HepG2 (cell line): ENCODE data around the gene CREM. TPM values are rescaled to one million over a fixed set of nuclear protein-coding genes. Genes with fewer than 3 reads are reported as not detected.

Experiments
- DDIT3 ChIP-seq: sonication (generic); formaldehyde crosslinking; IDR thresholded peaks from 2 replicates; pipeline ENCODE4 v1.4.0; 2020; ENCODE audit warnings: mild to moderate bottlenecking, missing genetic modification reagents
- HCFC1 ChIP-seq: fragments of 150-350 bp; IDR thresholded peaks from 2 replicates; pipeline ENCODE4 v1.6.1; 2014; ENCODE audit warnings: low read depth, low read length
- JARID2 ChIP-seq: sonication (generic); formaldehyde crosslinking; IDR thresholded peaks from 2 replicates; pipeline ENCODE4 v1.8.1; 2023; ENCODE audit warnings: missing genetic modification reagents, inconsistent platforms; ENCODE audit not compliant: insufficient replicate concordance
- POLR2AphosphoS5 ChIP-seq: IDR thresholded peaks from 2 replicates; pipeline ENCODE4 v1.6.1; 2012; ENCODE audit warnings: low read depth, low read length
- SNRNP70 ChIP-seq: fragments of 200-400 bp; formaldehyde crosslinking; IDR thresholded peaks from 2 replicates; pipeline ENCODE4 v1.6.1; 2017; ENCODE audit warnings: mild to moderate bottlenecking, low read depth, low read length, moderate library complexity
- TFDP2 ChIP-seq: sonication (generic); formaldehyde crosslinking; IDR thresholded peaks from 2 replicates; pipeline ENCODE4 v1.4.0; 2020; ENCODE audit warnings: missing genetic modification reagents
- TFE3 ChIP-seq: IDR thresholded peaks from 2 replicates; pipeline ENCODE4 v1.6.1; 2016
- TP53 ChIP-seq: sonication (generic); formaldehyde crosslinking; conservative IDR thresholded peaks from 2 replicates; pipeline ENCODE4 v1.4.0; 2020; ENCODE audit warnings: missing genetic modification reagents
- TSC22D2 ChIP-seq: sonication (generic); formaldehyde crosslinking; IDR thresholded peaks from 2 replicates; pipeline ENCODE4 v1.5.1; 2020; ENCODE audit warnings: missing genetic modification reagents, mild to moderate bottlenecking, borderline replicate concordance
- ZBTB7B ChIP-seq: sonication (generic); formaldehyde crosslinking; IDR thresholded peaks from 2 replicates; pipeline ENCODE4 v1.4.0; 2020; ENCODE audit warnings: missing genetic modification reagents
- ZC3H13 ChIP-seq: sonication (generic); formaldehyde crosslinking; IDR thresholded peaks from 2 replicates; pipeline ENCODE4 v1.8.1; 2023; ENCODE audit warnings: mild to moderate bottlenecking, missing genetic modification reagents, moderate library complexity
- ZMYM3 ChIP-seq: sonication (generic); formaldehyde crosslinking; IDR thresholded peaks from 2 replicates; pipeline ENCODE4 v1.5.1; 2020; ENCODE audit warnings: mild to moderate bottlenecking, missing genetic modification reagents
- ZNF10 ChIP-seq: sonication (generic); formaldehyde crosslinking; IDR thresholded peaks from 2 replicates; pipeline ENCODE4 v1.4.0; 2020; ENCODE audit warnings: mild to moderate bottlenecking, low read depth, missing genetic modification reagents, borderline replicate concordance
- ZNF136 ChIP-seq: sonication (generic); formaldehyde crosslinking; IDR thresholded peaks from 2 replicates; pipeline ENCODE4 v1.8.1; 2022; ENCODE audit warnings: low read depth, mild to moderate bottlenecking, moderate library complexity, missing genetic modification reagents
- ZNF574 ChIP-seq: sonication (generic); formaldehyde crosslinking; IDR thresholded peaks from 2 replicates; pipeline ENCODE4 v1.4.0; 2020; ENCODE audit warnings: missing genetic modification reagents
- ZNF615 ChIP-seq: sonication (generic); formaldehyde crosslinking; IDR thresholded peaks from 2 replicates; pipeline ENCODE4 v1.5.0; 2020; ENCODE audit warnings: mild to moderate bottlenecking, missing genetic modification reagents, borderline replicate concordance
- ZNF724P ChIP-seq: sonication (generic); formaldehyde crosslinking; IDR thresholded peaks from 2 replicates; pipeline ENCODE4 v1.8.0; 2022; ENCODE audit warnings: missing genetic modification reagents, borderline replicate concordance
- ZNF768 ChIP-seq: sonication (generic); formaldehyde crosslinking; IDR thresholded peaks from 2 replicates; pipeline ENCODE4 v1.4.0; 2020; ENCODE audit warnings: missing genetic modification reagents
- polyA plus RNA-seq, 8 experiments: library from polyadenylated mRNA; depleted of rRNA in 3 of 8; stranded (reverse) in 7 of 8; unstranded in 1 of 8; fragments of >200 nt; fragmentation: Illumina TruSeq in 4 of 8; extraction: Trizol in 4 of 8; gene quantifications; 2 replicates each; pipeline versions ENCODE4 v1.2.1 to v1.2.3, GENCODE V29; 2011 to 2016; ENCODE audit warnings: low read depth in 4 of 8, missing spikeins in 1 of 8, mixed read lengths in 1 of 8; ENCODE audit not compliant: insufficient read depth in 1 of 8
- total RNA-seq, 5 experiments: library from RNA; depleted of rRNA; stranded (reverse); fragments of >200 nt; fragmentation: Illumina TruSeq; extraction: Trizol; gene quantifications; 2 replicates each; pipeline ENCODE4 v1.2.3, GENCODE V29; 2016; ENCODE audit warnings: low read depth in 1 of 5
- TF ChIP-seq, protein P1 (sequence below): sonication (generic); formaldehyde crosslinking; IDR thresholded peaks from 2 replicates; pipeline ENCODE4 v1.5.0; 2020; ENCODE audit warnings: mild to moderate bottlenecking, missing genetic modification reagents, moderate library complexity
- TF ChIP-seq, protein P2 (sequence below): sonication (generic); formaldehyde crosslinking; IDR thresholded peaks from 2 replicates; pipeline ENCODE4 v1.8.0; 2023; ENCODE audit warnings: mild to moderate bottlenecking, missing genetic modification reagents

The CREM gene
- total and polyA plus RNA-seq, 2 of the 13 experiments (the other 11 are each of a cell fraction or from before 2014, with no cell fraction given), result 21.3 to 25.4 TPM

DNA sequence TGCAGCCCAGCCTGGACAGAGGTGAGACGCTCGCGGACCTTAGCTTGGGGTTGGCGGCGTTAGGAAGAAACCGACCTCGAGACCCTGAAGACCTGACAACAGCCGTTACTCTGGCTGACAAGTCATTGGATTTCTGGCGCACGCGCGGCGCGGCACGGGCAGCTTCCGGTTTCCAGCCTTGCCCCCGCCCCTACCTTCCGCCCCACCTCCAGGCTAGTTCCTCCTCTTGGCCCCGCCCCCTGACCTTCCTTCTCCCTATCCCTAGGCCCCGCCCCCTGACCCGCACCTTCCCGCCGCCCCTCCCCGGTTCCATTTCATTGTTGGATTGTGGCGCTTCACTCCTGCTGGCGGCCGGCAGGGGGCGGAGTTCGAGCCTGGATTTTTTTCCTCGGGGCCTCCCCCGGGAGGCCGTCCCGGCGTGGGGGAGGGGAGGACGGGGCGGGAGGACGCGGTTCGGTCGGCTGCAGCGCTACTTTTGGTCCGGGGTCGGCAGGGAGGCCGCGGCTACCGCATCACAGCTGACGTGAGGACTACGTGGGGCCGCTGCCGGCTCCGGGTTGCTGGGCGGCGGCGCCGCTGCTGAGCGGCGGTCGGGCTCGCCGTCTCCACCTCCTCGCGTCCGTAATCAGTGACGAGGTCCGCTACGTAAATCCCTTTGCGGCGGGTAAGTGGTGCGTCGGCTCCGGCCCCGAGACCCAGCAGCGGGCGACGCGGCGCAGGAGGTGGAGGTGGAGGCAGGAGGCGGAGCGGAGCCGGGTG is at the start of gene CREM (continued):
- no peak; the same call in 1 of the 2 replicates for TF ChIP-seq ZNF136 (CRISPR knock-in tag)
- TF ChIP-seq ZBTB7B, result peak; percentile 64; the same call in 1 of the 2 replicates
- peak; percentile 44; the same call in 1 of the 2 replicates for TF ChIP-seq HCFC1
- TF ChIP-seq ZC3H13 (CRISPR knock-in tag), result peak; percentile 58; the same call in 1 of the 2 replicates
- TF ChIP-seq ZMYM3 (CRISPR knock-in tag), result peak; percentile 68; the same call in 1 of the 2 replicates
- TF ChIP-seq, protein P1, sequence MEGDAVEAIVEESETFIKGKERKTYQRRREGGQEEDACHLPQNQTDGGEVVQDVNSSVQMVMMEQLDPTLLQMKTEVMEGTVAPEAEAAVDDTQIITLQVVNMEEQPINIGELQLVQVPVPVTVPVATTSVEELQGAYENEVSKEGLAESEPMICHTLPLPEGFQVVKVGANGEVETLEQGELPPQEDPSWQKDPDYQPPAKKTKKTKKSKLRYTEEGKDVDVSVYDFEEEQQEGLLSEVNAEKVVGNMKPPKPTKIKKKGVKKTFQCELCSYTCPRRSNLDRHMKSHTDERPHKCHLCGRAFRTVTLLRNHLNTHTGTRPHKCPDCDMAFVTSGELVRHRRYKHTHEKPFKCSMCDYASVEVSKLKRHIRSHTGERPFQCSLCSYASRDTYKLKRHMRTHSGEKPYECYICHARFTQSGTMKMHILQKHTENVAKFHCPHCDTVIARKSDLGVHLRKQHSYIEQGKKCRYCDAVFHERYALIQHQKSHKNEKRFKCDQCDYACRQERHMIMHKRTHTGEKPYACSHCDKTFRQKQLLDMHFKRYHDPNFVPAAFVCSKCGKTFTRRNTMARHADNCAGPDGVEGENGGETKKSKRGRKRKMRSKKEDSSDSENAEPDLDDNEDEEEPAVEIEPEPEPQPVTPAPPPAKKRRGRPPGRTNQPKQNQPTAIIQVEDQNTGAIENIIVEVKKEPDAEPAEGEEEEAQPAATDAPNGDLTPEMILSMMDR (CRISPR knock-in tag), result peak; percentile 89
- 0 out of 2 replicates have a peak, but pooled peaks have one; percentile 49 for TF ChIP-seq TSC22D2
- TF ChIP-seq TFE3, result peak; percentile 8; the same call in 1 of the 2 replicates
- peak; percentile 82 for TF ChIP-seq POLR2AphosphoS5
- no peak for TF ChIP-seq JARID2 (CRISPR knock-in tag)
- peak; percentile 47; the same call in 1 of the 2 replicates for TF ChIP-seq ZNF768 (CRISPR knock-in tag)
- no peak for TF ChIP-seq ZNF724P (CRISPR knock-in tag)
- peak; percentile 47 for TF ChIP-seq ZNF574
- TF ChIP-seq, protein P2, sequence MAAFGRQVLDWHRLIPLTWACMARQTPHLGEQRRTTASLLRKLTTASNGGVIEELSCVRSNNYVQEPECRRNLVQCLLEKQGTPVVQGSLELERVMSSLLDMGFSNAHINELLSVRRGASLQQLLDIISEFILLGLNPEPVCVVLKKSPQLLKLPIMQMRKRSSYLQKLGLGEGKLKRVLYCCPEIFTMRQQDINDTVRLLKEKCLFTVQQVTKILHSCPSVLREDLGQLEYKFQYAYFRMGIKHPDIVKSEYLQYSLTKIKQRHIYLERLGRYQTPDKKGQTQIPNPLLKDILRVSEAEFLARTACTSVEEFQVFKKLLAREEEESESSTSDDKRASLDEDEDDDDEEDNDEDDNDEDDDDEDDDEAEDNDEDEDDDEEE (CRISPR knock-in tag), result no peak
- no peak for TF ChIP-seq DDIT3 (CRISPR knock-in tag)
- TF ChIP-seq ZNF615 (CRISPR knock-in tag), result no peak
- TF ChIP-seq SNRNP70, result no peak
- TF ChIP-seq TFDP2 (CRISPR knock-in tag), result peak; percentile 45
- TF ChIP-seq TP53 (CRISPR knock-in tag), result no peak
- TF ChIP-seq ZNF10, result no peak
